Small intestine (tissue), 7 donors: Measurements from ENCODE around the gene BAIAP2. TPM values are rescaled to one million over a fixed set of nuclear protein-coding genes. Genes with fewer than 3 reads are reported as not detected.

Experiments
- DNase-seq, 2 donors: peaks; one replicate each; pipeline versions ENCODE4 v3.0.0 to v3.0.0-alpha.2; 2013
- FAIRE-seq: peaks from 2 replicates; lab custom pipeline; 2012; peaks lifted over from hg19 to GRCh38; lab: Jason Lieb, UNC
- H3K27ac ChIP-seq, 3 donors: one replicate each; pipeline ENCODE4 v1.5.1; 2013; ENCODE audit warnings: low read length in 2 of 3, mild to moderate bottlenecking in 2 of 3, control low read depth in 1 of 3, inconsistent platforms in 1 of 3, low read depth in 1 of 3, moderate library complexity in 1 of 3
- H3K27me3 ChIP-seq, 3 donors: one replicate each; pipeline ENCODE4 v1.6.1; 2013; ENCODE audit warnings: low read length in 3 of 3, inconsistent platforms in 1 of 3; ENCODE audit not compliant: control insufficient read depth in 3 of 3, insufficient read depth in 3 of 3
- H3K36me3 ChIP-seq, 3 donors: one replicate each; pipeline ENCODE4 v1.6.1; 2013; ENCODE audit warnings: low read length in 3 of 3, inconsistent platforms in 1 of 3, low read depth in 1 of 3, mild to moderate bottlenecking in 1 of 3, moderate library complexity in 1 of 3; ENCODE audit not compliant: control insufficient read depth in 3 of 3, insufficient read depth in 2 of 3
- H3K4me1 ChIP-seq, 3 donors: one replicate each; pipeline ENCODE4 v1.6.1; 2013; ENCODE audit warnings: low read length in 2 of 3, inconsistent platforms in 1 of 3, low read depth in 1 of 3, mild to moderate bottlenecking in 1 of 3, moderate library complexity in 1 of 3; ENCODE audit not compliant: control insufficient read depth in 3 of 3, insufficient read depth in 2 of 3
- H3K4me3 ChIP-seq, 3 donors: one replicate each; pipeline ENCODE4 v1.5.1; 2013; ENCODE audit warnings: low read length in 3 of 3, control low read depth in 1 of 3, inconsistent platforms in 1 of 3, low read depth in 1 of 3, mild to moderate bottlenecking in 1 of 3, moderate library complexity in 1 of 3
- H3K9me3 ChIP-seq, 2 donors: one replicate each; pipeline ENCODE4 v1.6.1; 2013; ENCODE audit warnings: low read depth in 1 of 2, low read length in 1 of 2; ENCODE audit not compliant: control insufficient read depth in 2 of 2, insufficient read depth in 1 of 2
- WGBS, 3 donors: extraction: QIAGEN DNeasy Blood & Tissue Kit; methylation state at CpG; one replicate each; pipeline ENCODE4 v1.1.7; 2013; 5-methylcytosine and 5-hydroxymethylcytosine counted together
- polyA plus RNA-seq, 4 donors: library from polyadenylated mRNA; stranded (reverse) in 3 of 4; unstranded in 1 of 4; fragments of 200-250 nt in 3 of 4; fragments of 120-200 nt in 1 of 4; gene quantifications; one replicate each; pipeline versions ENCODE4 v1.2.1 to v1.2.3, GENCODE V29; 2013
- donor health status: healthy with polysubstance abuse.
- donor health status: control.
- donor health status: control.
- donor health status: Bipolar disorder and iron deficiency.
- donor health status: healthy.

The BAIAP2 gene
- polyA plus RNA-seq, 4 donors = 1.8 to 14.5 (median 7.5) TPM

GRCh38 chr17:81053041-81053970 is 18.4 kb downstream of the BAIAP2 start:
- no peaks in the 10 kb centered on the region for H3K9me3 ChIP-seq
- no peak overlapping the region for H3K4me3 ChIP-seq
- peaks cover 0 to 12% (median 6%) of the 10 kb centered on the region in 3 donors for H3K4me1 ChIP-seq
- 85 to 95% (median 86%) methylated on average over 37 to 39 of the region's 42 CpGs for WGBS, 3 donors
- H3K27ac ChIP-seq = no peak overlapping the region
- no peak for DNase-seq
- FAIRE-seq = no peak
- no peaks in the 10 kb centered on the region for H3K27me3 ChIP-seq
- peaks cover 0 to 17% (median 0%) of the 10 kb centered on the region in 3 donors for H3K36me3 ChIP-seq

- Histone ChIP-seq H3K9me3 (no peaks in the 10 kb centered on the region), H3K27ac (no peak overlapping the region), H3K4me1 (peaks cover 0 to 12% (median 6%) of the 10 kb centered on the region in 3 donors), H3K4me3 (no peak overlapping the region), H3K27me3 (no peaks in the 10 kb centered on the region), H3K36me3 (peaks cover 0 to 24% (median 0%) of the 10 kb centered on the region in 3 donors)
- WGBS, 3 donors = 91 to 97% (median 93%) methylated on average over 10 to 12 of the region's 12 CpGs
- DNase-seq (no peak), FAIRE-seq (no peak)
These were observed 19.4 kb downstream of the BAIAP2 start for GRCh38 chr17:81054308-81054707.

GRCh38 chr17:81054881-81055370 is 20.0 kb downstream of the BAIAP2 start:
- no peak for DNase-seq

GRCh38 chr17:81056312-81056711 is 21.4 kb downstream of the BAIAP2 start:
- Histone ChIP-seq H3K4me1 (peaks cover 0 to 12% (median 6%) of the 10 kb centered on the region in 3 donors), H3K27me3 (no peaks in the 10 kb centered on the region), H3K4me3 (no peak overlapping the region), H3K9me3 (no peaks in the 10 kb centered on the region), H3K36me3 (peaks cover 0 to 31% (median 0%) of the 10 kb centered on the region in 3 donors), H3K27ac (no peak overlapping the region)
- FAIRE-seq (no peak), DNase-seq (no peak)
- WGBS, 3 donors = 92 to 96% (median 94%) methylated on average over 19 of the region's 19 CpGs

More at GRCh38 chr17:81054881-81055370, 20.0 kb downstream of the BAIAP2 start:
- H3K4me1 ChIP-seq = peaks cover 0 to 12% (median 6%) of the 10 kb centered on the region in 3 donors
- no peak for FAIRE-seq
- H3K9me3 ChIP-seq = no peaks in the 10 kb centered on the region
- H3K27ac ChIP-seq = no peak overlapping the region
- no peak overlapping the region for H3K4me3 ChIP-seq
- 85 to 93% (median 92%) methylated on average over 16 to 17 of the region's 17 CpGs for WGBS, 3 donors
- H3K36me3 ChIP-seq = peaks cover 0 to 27% (median 0%) of the 10 kb centered on the region in 3 donors
- no peaks in the 10 kb centered on the region for H3K27me3 ChIP-seq

- Histone ChIP-seq H3K27ac (peak overlapping the region in 2 of 3 donors; percentile 43 to 52), H3K9me3 (no peaks in the 10 kb centered on the region), H3K36me3 (peaks cover 0 to 31% (median 0%) of the 10 kb centered on the region in 3 donors), H3K4me1 (peaks cover 0 to 12% (median 6%) of the 10 kb centered on the region in 3 donors), H3K27me3 (no peaks in the 10 kb centered on the region), H3K4me3 (no peak overlapping the region)
- FAIRE-seq (no peak), DNase-seq (peak; percentile 87 to 89)
- WGBS, 3 donors = 21 to 51% (median 38%) methylated on average over 14 of the region's 14 CpGs
These were observed 22.3 kb downstream of the BAIAP2 start for GRCh38 chr17:81057079-81057730.

GRCh38 chr17:81057777-81058176 is 22.8 kb downstream of the BAIAP2 start:
- FAIRE-seq (no peak), DNase-seq (no peak)
- no peaks in the 10 kb centered on the region for H3K9me3 ChIP-seq
- H3K4me1 ChIP-seq = peaks cover 0 to 12% (median 6%) of the 10 kb centered on the region in 3 donors
- H3K36me3 ChIP-seq = peaks cover 0 to 31% (median 0%) of the 10 kb centered on the region in 3 donors
- H3K27me3 ChIP-seq = no peaks in the 10 kb centered on the region
- WGBS, 3 donors = 70 to 88% (median 84%) methylated on average over 12 of the region's 12 CpGs
- H3K4me3 ChIP-seq = no peak overlapping the region
- H3K27ac ChIP-seq = peak overlapping the region in 2 of 3 donors; percentile 43 to 52

GRCh38 chr17:81058263-81058871 is 23.4 kb downstream of the BAIAP2 start:
- Histone ChIP-seq H3K27me3 (no peaks in the 10 kb centered on the region), H3K4me1 (peaks cover 0 to 12% (median 6%) of the 10 kb centered on the region in 3 donors), H3K36me3 (peaks cover 0 to 33% (median 0%) of the 10 kb centered on the region in 3 donors), H3K4me3 (no peak overlapping the region), H3K27ac (no peak overlapping the region), H3K9me3 (no peaks in the 10 kb centered on the region)
- 85 to 90% (median 86%) methylated on average over 21 to 23 of the region's 23 CpGs for WGBS, 3 donors
- no peak for FAIRE-seq
- no peak for DNase-seq

GRCh38 chr17:81059026-81059425 is 24.1 kb downstream of the BAIAP2 start:
- Histone ChIP-seq H3K27ac (no peak overlapping the region), H3K9me3 (no peaks in the 10 kb centered on the region), H3K4me3 (no peak overlapping the region), H3K36me3 (peaks cover 0 to 36% (median 0%) of the 10 kb centered on the region in 3 donors), H3K27me3 (no peaks in the 10 kb centered on the region), H3K4me1 (peaks cover 0 to 12% (median 6%) of the 10 kb centered on the region in 3 donors)
- DNase-seq = no peak
- FAIRE-seq = no peak
- 90 to 94% (median 91%) methylated on average over 23 of the region's 23 CpGs for WGBS, 3 donors
